Colonic mucosa (tissue), 4 donors: ENCODE data around the gene UACA. TPM values are rescaled to one million over a fixed set of nuclear protein-coding genes. Genes with fewer than 3 reads are reported as not detected.

Experiments
- DNase-seq: peaks from one replicate; pipeline ENCODE4 v3.0.0-alpha.2; 2020
- H3K27ac ChIP-seq: fragments of 200-600 bp; one replicate; pipeline ENCODE4 v1.8.0; 2021
- H3K27me3 ChIP-seq: fragments of 200-600 bp; one replicate; pipeline ENCODE4 v1.8.0; 2021
- H3K36me3 ChIP-seq: fragments of 200-600 bp; one replicate; pipeline ENCODE4 v1.8.0; 2021
- H3K4me1 ChIP-seq: fragments of 200-600 bp; one replicate; pipeline ENCODE4 v1.8.0; 2021; ENCODE audit warnings: mild to moderate bottlenecking
- H3K4me3 ChIP-seq: fragments of 200-600 bp; one replicate; pipeline ENCODE4 v1.8.0; 2021
- H3K9ac ChIP-seq, 2 donors: one replicate each; pipeline ENCODE4 v1.7.0; 2013; ENCODE audit warnings: control low read depth in 2 of 2, low read depth in 2 of 2, low read length in 2 of 2
- H3K9me3 ChIP-seq: fragments of 200-600 bp; one replicate; pipeline ENCODE4 v1.8.0; 2021
- CTCF ChIP-seq: fragments of 200-600 bp; IDR thresholded peaks from one replicate; pipeline ENCODE4 v1.8.0; 2022; ENCODE audit warnings: antibody characterized with exemption, mild to moderate bottlenecking
- intact Hi-C: fragments of 100-400 bp; cut with DNase I; formaldehyde crosslinking; loops from one replicate; pipeline ENCODE4 v1.14.1; 2022
- total RNA-seq, 2 donors: library from RNA; stranded (reverse); fragmentation: NEBNext Ultra II Directional in 1 of 2; extraction: Animal tissue kit (Norgen Biotek cat#: 25700) in 1 of 2; gene quantifications; one replicate each; pipeline ENCODE4 v1.2.1, GENCODE V29; 2021
- donor health status: healthy.
- donor health status: DM: no; HTN: no; CAD: no.
- donor health status: DM: no; HTN: no; CAD: no.

The UACA gene
- total RNA-seq, 2 donors from 2014 or later, result 55.4 to 57.3 TPM

DNA sequence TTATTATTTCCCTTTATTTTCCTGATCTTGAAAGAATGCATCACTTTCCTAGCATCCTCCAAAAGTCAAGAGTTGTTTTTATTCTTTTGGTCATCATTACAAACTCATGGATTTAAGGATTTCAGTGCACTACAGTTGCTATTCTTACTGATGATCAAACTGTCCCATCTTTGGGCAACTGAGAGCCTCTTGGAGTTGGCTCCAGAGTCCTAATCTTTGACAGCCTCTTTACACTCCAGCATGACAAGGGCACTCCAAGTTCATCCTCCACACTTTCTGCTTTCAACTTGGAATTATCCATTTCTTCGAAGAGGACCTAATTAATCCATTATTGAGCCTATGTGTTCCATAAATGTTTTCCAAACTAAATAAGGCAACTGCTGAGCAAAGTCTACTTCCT, 5.7 kb downstream of the UACA start:
- no peaks in the 10 kb centered on the region for H3K27me3 ChIP-seq
- no peak overlapping the region for H3K9ac ChIP-seq
- no peak for DNase-seq
- no peaks in the 10 kb centered on the region for H3K4me1 ChIP-seq
- TF ChIP-seq CTCF, result no peak
- no peaks in the 10 kb centered on the region for H3K9me3 ChIP-seq
- no peak overlapping the region for H3K27ac ChIP-seq
- no peak overlapping the region for H3K4me3 ChIP-seq
- intact Hi-C loops, result no loop called here
- H3K36me3 ChIP-seq, result no peaks in the 10 kb centered on the region

- Histone ChIP-seq H3K36me3 (no peaks in the 10 kb centered on the region), H3K9ac (no peak overlapping the region)
Measured at GRCh38 chr15:70754862-70755261, 8.5 kb downstream of the UACA start.

GRCh38 chr15:70753101-70753829, 10.1 kb downstream of the UACA start:
- Histone ChIP-seq H3K27ac (no peak overlapping the region), H3K4me1 (no peaks in the 10 kb centered on the region), H3K27me3 (no peaks in the 10 kb centered on the region), H3K9ac (no peak overlapping the region), H3K9me3 (no peaks in the 10 kb centered on the region), H3K4me3 (no peak overlapping the region), H3K36me3 (no peaks in the 10 kb centered on the region)
- DNase-seq, result no peak
- intact Hi-C loops, result no loop called here
- no peak for TF ChIP-seq CTCF

More at GRCh38 chr15:70754862-70755261, 8.5 kb downstream of the UACA start:
- intact Hi-C loops, result no loop called here
- no peak overlapping the region for H3K27ac ChIP-seq
- H3K9me3 ChIP-seq, result no peaks in the 10 kb centered on the region
- H3K27me3 ChIP-seq, result no peaks in the 10 kb centered on the region
- TF ChIP-seq CTCF, result no peak
- H3K4me1 ChIP-seq, result no peaks in the 10 kb centered on the region
- H3K4me3 ChIP-seq, result no peak overlapping the region
- DNase-seq, result no peak

DNA sequence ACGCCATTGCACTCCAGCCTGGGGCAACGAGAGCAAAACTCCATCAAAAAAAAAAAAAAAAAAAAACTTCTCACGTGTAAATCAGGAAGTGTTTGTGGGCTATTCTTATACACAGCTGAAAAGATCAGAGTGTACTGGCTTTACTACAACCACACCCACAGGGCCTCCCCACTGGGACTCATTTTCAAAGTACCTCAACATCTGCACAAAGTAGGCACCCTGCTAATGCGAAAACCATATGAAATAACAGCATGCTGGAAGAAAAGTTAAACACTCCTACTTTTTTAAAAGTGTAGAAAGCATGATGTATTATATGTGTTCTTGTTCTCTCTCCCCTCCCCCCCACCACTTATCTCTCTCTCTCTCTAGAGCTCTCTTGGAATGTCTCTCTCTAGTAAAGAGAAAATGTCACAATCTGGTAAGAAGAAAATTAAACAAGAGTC, 11.1 kb downstream of the UACA start:
- no peaks in the 10 kb centered on the region for H3K36me3 ChIP-seq
- no peaks in the 10 kb centered on the region for H3K4me1 ChIP-seq
- DNase-seq, result no peak
- H3K9ac ChIP-seq, result no peak overlapping the region
- H3K27ac ChIP-seq, result no peak overlapping the region
- TF ChIP-seq CTCF, result no peak
- intact Hi-C loops, result no loop called here
- no peaks in the 10 kb centered on the region for H3K9me3 ChIP-seq
- H3K4me3 ChIP-seq, result no peak overlapping the region
- H3K27me3 ChIP-seq, result no peaks in the 10 kb centered on the region

DNA sequence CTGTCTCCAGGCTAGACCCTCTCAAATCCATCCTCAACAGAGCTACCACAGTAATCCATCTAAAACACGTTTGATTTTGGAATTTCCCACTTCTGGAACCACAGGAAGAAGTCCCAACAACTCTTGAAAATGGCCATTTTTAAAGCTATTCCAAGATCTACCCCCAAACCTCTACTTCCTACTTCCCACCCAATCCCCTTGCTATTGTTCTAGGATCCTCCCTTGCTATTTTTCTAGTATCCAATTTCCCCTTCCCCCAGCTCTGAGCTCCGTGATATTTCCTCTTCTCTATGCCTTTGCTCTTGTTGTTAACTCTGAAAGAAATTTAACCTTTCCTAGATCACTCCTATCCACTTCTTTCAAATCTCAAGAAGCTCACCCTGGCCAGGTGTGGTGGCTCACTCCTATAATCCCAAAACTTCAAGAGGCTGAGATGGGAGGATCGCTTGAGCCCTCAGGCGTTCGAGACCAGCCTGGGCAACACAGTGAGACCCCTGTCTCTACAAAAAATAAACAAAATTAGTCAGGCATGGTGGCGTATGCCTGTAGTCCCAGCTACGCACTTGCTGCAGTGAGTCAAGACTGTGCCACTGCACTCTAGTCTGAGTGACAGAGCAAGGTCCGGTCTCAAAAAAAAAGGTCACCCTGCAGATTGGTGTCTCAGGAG, 13.0 kb downstream of the UACA start:
- no peaks in the 10 kb centered on the region for H3K9me3 ChIP-seq
- intact Hi-C loops, result loop anchor here (2.0 kb wide), 1 partner anchor 62 kb away; no protein-coding TSS in a partner anchor
- no peaks in the 10 kb centered on the region for H3K27me3 ChIP-seq
- no peak overlapping the region for H3K9ac ChIP-seq
- H3K36me3 ChIP-seq, result no peaks in the 10 kb centered on the region
- DNase-seq, result no peak
- no peaks in the 10 kb centered on the region for H3K4me1 ChIP-seq
- no peak for TF ChIP-seq CTCF
- H3K27ac ChIP-seq, result no peak overlapping the region
- H3K4me3 ChIP-seq, result no peak overlapping the region
